Endothelial cell of umbilical vein (primary cell): Measurements from ENCODE around the gene ZSWIM6. TPM values are rescaled to one million over a fixed set of nuclear protein-coding genes. Genes with fewer than 3 reads are reported as not detected.

ENCODE experiments used
- BruUV-seq: library from RNA; stranded (reverse); fragments of 400-500 nt; replicated peaks from 2 replicates; lab custom pipeline; 2021; lab: Mats Ljungman, UMichigan
- CTCF ChIA-PET: fragments of 300-600, 350-600 bp; sonication (Branson Sonifier 250); formaldehyde crosslinking; loops from one replicate; lab custom pipeline; 2021; ENCODE audit warnings: antibody characterized with exemption, inconsistent platforms; lab: Charles Lee
- POLR2A ChIA-PET: fragments of 300-600, 350-600 bp; sonication (Branson Sonifier 250); formaldehyde crosslinking; loops from one replicate; lab custom pipeline; 2021; ENCODE audit warnings: antibody characterized with exemption, inconsistent platforms; lab: Charles Lee
- DNase-seq: peaks from one replicate; pipeline ENCODE4 v3.0.0-alpha.2; 2011; ENCODE audit warnings: low read depth, low spot score
- FAIRE-seq: peaks from 2 replicates; lab custom pipeline; 2011; peaks lifted over from hg19 to GRCh38; lab: Jason Lieb, UNC
- H2AFZ ChIP-seq: 2 replicates; pipeline ENCODE4 v1.6.0; 2012; ENCODE audit warnings: low read depth, low read length, control low read depth, inconsistent platforms
- H3K27ac ChIP-seq: 2 replicates; pipeline ENCODE4 v1.5.1; 2011; ENCODE audit warnings: low read depth, mild to moderate bottlenecking, control low read depth, low read length, moderate library complexity; ENCODE audit not compliant: insufficient read depth
- H3K27me3 ChIP-seq, 2 experiments: 2 replicates each; pipeline versions ENCODE4 v1.6.0 to v1.6.1; 2011; ENCODE audit warnings: low read length in 2 of 2, mixed read lengths in 1 of 2; ENCODE audit not compliant: control insufficient read depth in 2 of 2, insufficient read depth in 2 of 2
- H3K36me3 ChIP-seq, 2 experiments: 2 replicates in 1 of 2; 3 replicates in 1 of 2; pipeline ENCODE4 v1.5.1; 2011; ENCODE audit warnings: low read length in 2 of 2, mild to moderate bottlenecking in 1 of 2, moderate library complexity in 1 of 2; ENCODE audit not compliant: control insufficient read depth in 2 of 2, insufficient read depth in 2 of 2; ENCODE audit errors: extremely low read depth in 1 of 2
- H3K4me1 ChIP-seq: 3 replicates; pipeline ENCODE4 v1.5.1; 2011; ENCODE audit warnings: mild to moderate bottlenecking, low read length; ENCODE audit not compliant: control insufficient read depth, insufficient read depth; ENCODE audit errors: extremely low read depth
- H3K4me2 ChIP-seq: 2 replicates; pipeline ENCODE4 v1.6.1; 2011; ENCODE audit warnings: low read length, control low read depth, mixed read lengths; ENCODE audit not compliant: insufficient read depth
- H3K4me3 ChIP-seq, 3 experiments: fragments of 200-600 bp in 1 of 3; sonication (generic), shearing (Covaris generic) in 1 of 3; replicated peaks in 1 of 3; 2 replicates each; pipeline ENCODE4 v1.5.1; 2011 to 2016; ENCODE audit warnings: control low read depth in 3 of 3, low read length in 3 of 3, mild to moderate bottlenecking in 2 of 3, inconsistent platforms in 1 of 3, low read depth in 1 of 3, moderate library complexity in 1 of 3; ENCODE audit not compliant: insufficient read depth in 1 of 3
- H3K79me2 ChIP-seq: 2 replicates; pipeline ENCODE4 v1.6.0; 2012; ENCODE audit warnings: low read length, inconsistent platforms; ENCODE audit not compliant: control insufficient read depth, insufficient read depth
- H3K9ac ChIP-seq: replicated peaks from 2 replicates; pipeline ENCODE3; 2011; ENCODE audit warnings: low read length, control low read depth; ENCODE audit not compliant: insufficient read depth; ENCODE audit errors: extremely low read depth
- H3K9me1 ChIP-seq: replicated peaks from 3 replicates; pipeline ENCODE4 v1.6.0; 2011; ENCODE audit warnings: mild to moderate bottlenecking, low read length; ENCODE audit not compliant: control insufficient read depth, insufficient read depth; ENCODE audit errors: extremely low read depth
- H3K9me3 ChIP-seq: replicated peaks from 2 replicates; pipeline ENCODE4 v1.5.1; 2012; ENCODE audit warnings: low read length, inconsistent platforms; ENCODE audit not compliant: control insufficient read depth, insufficient read depth
- H4K20me1 ChIP-seq: replicated peaks from 2 replicates; pipeline ENCODE3; 2011; ENCODE audit warnings: mild to moderate bottlenecking, low read length; ENCODE audit not compliant: control insufficient read depth, insufficient read depth; ENCODE audit errors: extremely low read depth
- CTCF ChIP-seq, 2 donors: IDR thresholded peaks; 1 replicate in 1 of 2; 2 replicates in 1 of 2; pipeline ENCODE4 v1.5.1; 2011; ENCODE audit warnings: low read length in 2 of 2, mild to moderate bottlenecking in 2 of 2, moderate library complexity in 2 of 2, control low read depth in 1 of 2, inconsistent platforms in 1 of 2, low read depth in 1 of 2; ENCODE audit not compliant: insufficient read depth in 1 of 2; ENCODE audit errors: extremely low read depth in 1 of 2
- EZH2 ChIP-seq: IDR thresholded peaks from 2 replicates; pipeline ENCODE4 v1.6.1; 2012; ENCODE audit warnings: borderline replicate concordance, low read depth, mild to moderate bottlenecking, moderate library complexity, low read length, inconsistent platforms; ENCODE audit not compliant: severe bottlenecking
- GATA2 ChIP-seq: IDR thresholded peaks from 2 replicates; pipeline ENCODE4 v1.7.0; 2011; ENCODE audit warnings: low read depth, mild to moderate bottlenecking, moderate library complexity, mixed read lengths, low read length; ENCODE audit not compliant: insufficient read length, insufficient read depth
- POLR2A ChIP-seq: IDR thresholded peaks from 2 replicates; pipeline ENCODE4 v1.6.1; 2012; ENCODE audit warnings: low read depth, mild to moderate bottlenecking, control low read depth, low read length
- POLR2AphosphoS5 ChIP-seq: IDR thresholded peaks from 2 replicates; pipeline ENCODE4 v1.6.1; 2012; ENCODE audit warnings: low read depth, mild to moderate bottlenecking, control low read depth, low read length, moderate library complexity; ENCODE audit not compliant: insufficient read depth
- dilution Hi-C: fragments of 300-500 bp; cut with MboI; formaldehyde crosslinking; loops from one replicate; pipeline ENCODE4 v1.15.0; 2019; ENCODE audit warnings: low sequenced_read_pairs; ENCODE audit not compliant: extremely low pct_ligation_motif_present
- intact Hi-C: fragments of 100-400 bp; cut with micrococcal nuclease; formaldehyde crosslinking; loops from one replicate; pipeline ENCODE4 v1.10.0; 2022
- polyA plus RNA-seq, 4 experiments: library from polyadenylated mRNA; depleted of rRNA in 3 of 4; stranded (reverse) in 3 of 4; unstranded in 1 of 4; fragments of >200 nt; gene quantifications; 2 replicates each; pipeline versions ENCODE4 v1.2.1 to v1.2.3, GENCODE V29; 2011 to 2012; ENCODE audit warnings: missing spikeins in 1 of 4
- total RNA-seq: library from RNA; stranded (reverse); gene quantifications from 2 replicates; pipeline ENCODE4 v1.2.3, GENCODE V29; 2021

Gene ZSWIM6
- total and polyA plus RNA-seq, 2 donors (not counting 3 experiments of a cell fraction or from before 2014, with no cell fraction given): 14.9 to 25.3 TPM

GRCh38 chr5:61399679-61400078 lies 67.6 kb downstream of the ZSWIM6 start:
- TF ChIP-seq EZH2: no peak
- TF ChIP-seq CTCF (IDR thresholded peaks at IDR 0.05; ENCODE audit: extremely low read depth in 1 of 2, insufficient read depth in 1 of 2, low read depth in 1 of 2, low read length in 2 of 2): no peak
- TF ChIP-seq POLR2A: no peak
- no peak for TF ChIP-seq POLR2AphosphoS5
- FAIRE-seq (no peak), DNase-seq (no peak)
- H3K27ac ChIP-seq: no peak overlapping the region
- H3K9me1 ChIP-seq: no peaks in the 10 kb centered on the region
- H2AFZ ChIP-seq: no peak overlapping the region
- intact Hi-C loops (no loop called here), dilution Hi-C loops (no loop called here)
- H3K36me3 ChIP-seq: no peaks in the 10 kb centered on the region
- no peak overlapping the region for H3K4me2 ChIP-seq
- no TSS peak for BruUV-seq
- H4K20me1 ChIP-seq: peaks cover 7% of the 10 kb centered on the region
- H3K79me2 ChIP-seq: peaks cover 94% of the 10 kb centered on the region
- peaks cover 25% of the 10 kb centered on the region for H3K4me1 ChIP-seq
- no peaks in the 10 kb centered on the region for H3K27me3 ChIP-seq
- H3K9me3 ChIP-seq: no peaks in the 10 kb centered on the region
- no peak overlapping the region for H3K9ac ChIP-seq
- no peak overlapping the region for H3K4me3 ChIP-seq
- POLR2A ChIA-PET: interaction anchor here (0.9 kb wide), 1 partner anchor 9 kb away, joined by 5 read pairs; no protein-coding TSS in a partner anchor
- CTCF ChIA-PET: no interaction called here

GRCh38 chr5:61401726-61402125 lies 69.7 kb downstream of the ZSWIM6 start:
- no peak overlapping the region for H3K9ac ChIP-seq
- H3K79me2 ChIP-seq: peaks cover 94% of the 10 kb centered on the region
- H3K27me3 ChIP-seq: no peaks in the 10 kb centered on the region
- no peaks in the 10 kb centered on the region for H3K36me3 ChIP-seq
- H4K20me1 ChIP-seq: peaks cover 7% of the 10 kb centered on the region
- peak; percentile 59 for FAIRE-seq
- H3K4me1 ChIP-seq: peaks cover 25% of the 10 kb centered on the region
- intact Hi-C loops (no loop called here), dilution Hi-C loops (no loop called here)
- no peak overlapping the region for H2AFZ ChIP-seq
- no peaks in the 10 kb centered on the region for H3K9me3 ChIP-seq
- DNase-seq: peak; percentile 64
- TF ChIP-seq GATA2 (peak; percentile 10), EZH2 (no peak)
- ChIA-PET POLR2A (no interaction called here), CTCF (no interaction called here)
- H3K4me2 ChIP-seq: peak overlapping the region; percentile 84
- peak overlapping the region; percentile 62 for H3K27ac ChIP-seq
- no TSS peak for BruUV-seq
- H3K9me1 ChIP-seq: no peaks in the 10 kb centered on the region
- H3K4me3 ChIP-seq: no peak overlapping the region
